GM18507 (cell line): ENCODE data around the gene LCMT1.
"Not testable (repeated sequence)": the region's sequence is repeated elsewhere in the genome, so short reads cannot be mapped to it uniquely, and the experiment has no call there.

Source experiments
- DNase-seq: peaks from one replicate; pipeline ENCODE4 v3.0.0; 2011; ENCODE audit warnings: low read depth; ENCODE audit not compliant: insufficient read length; ENCODE audit errors: extremely low spot score
- FAIRE-seq: peaks from 2 replicates; lab custom pipeline; 2011; peaks lifted over from hg19 to GRCh38; lab: Jason Lieb, UNC

The LCMT1 gene

DNA sequence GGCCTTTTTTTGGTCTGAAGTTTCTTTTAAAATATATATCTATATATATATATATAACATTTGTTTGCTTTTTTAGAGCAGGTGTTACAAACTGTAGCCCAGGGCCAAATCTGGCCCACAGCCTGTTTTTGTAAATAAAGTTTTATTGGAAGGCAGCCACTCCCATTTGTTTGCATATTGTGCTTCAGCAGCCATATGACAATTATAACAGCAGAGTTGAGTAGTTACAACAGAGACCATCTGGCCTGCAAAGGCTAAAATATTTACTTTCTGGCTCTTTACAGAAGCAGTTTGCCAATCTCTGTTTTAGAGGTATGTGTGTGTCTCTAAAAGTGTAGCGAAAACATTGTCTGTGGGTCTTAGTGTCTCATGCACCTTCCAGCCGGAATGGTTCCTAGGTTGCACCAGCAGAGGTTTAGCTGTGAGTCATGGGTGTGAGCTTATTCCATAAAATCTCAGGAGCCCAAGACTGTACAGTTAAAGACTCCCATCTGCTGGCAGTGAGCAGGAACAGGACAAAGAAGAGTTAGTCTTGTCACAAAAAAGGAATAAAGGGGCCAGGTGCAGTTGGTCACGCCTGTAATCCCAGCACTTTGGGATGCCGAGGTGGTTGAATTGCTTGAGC lies 23.8 kb downstream of the LCMT1 start:
- DNase-seq (no peak), FAIRE-seq (no peak)

DNA sequence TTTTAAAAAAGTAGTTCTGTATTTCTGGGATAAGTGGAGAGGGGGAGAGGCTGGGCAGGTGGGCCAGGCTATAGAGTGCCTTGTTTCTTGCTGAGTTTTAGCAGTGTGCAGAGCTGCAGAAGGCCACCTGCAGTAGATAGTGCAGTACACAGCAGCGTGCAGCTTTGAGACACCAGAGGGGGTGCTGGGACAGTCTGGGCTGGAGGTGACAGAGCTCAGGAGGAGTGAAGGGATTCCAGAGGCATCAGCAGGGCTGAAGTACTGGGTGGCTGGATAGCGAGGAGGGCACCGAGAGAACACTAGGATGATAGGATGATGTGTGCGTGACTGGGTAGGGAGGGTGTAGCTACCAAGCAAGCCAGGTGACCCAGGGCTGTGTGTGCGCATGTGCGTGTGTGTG lies 26.6 kb downstream of the LCMT1 start:
- FAIRE-seq (no peak), DNase-seq (no peak)

DNA sequence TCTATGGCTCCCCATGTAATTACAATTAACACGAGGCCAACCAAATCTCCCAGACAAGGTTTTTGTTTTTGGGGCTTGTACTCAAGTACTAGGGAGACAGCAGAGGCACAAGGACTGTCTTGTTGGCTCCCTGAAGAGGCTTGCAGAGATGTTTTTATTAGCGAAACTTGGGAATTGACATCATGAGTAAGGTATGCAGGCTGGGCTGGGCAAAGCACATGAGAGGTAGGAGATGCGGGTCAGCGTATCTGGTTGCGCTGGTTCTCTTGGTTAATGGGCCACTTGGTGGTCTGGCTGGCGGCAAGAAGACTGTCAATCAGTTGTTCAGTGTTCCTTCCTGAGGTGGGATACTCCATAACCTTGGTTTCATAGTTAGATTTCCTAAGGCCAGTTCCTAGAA lies 28.9 kb downstream of the LCMT1 start:
- FAIRE-seq (no peak), DNase-seq (no peak)

- FAIRE-seq (no peak), DNase-seq (no peak)
These were observed 30.1 kb downstream of the LCMT1 start for GRCh38 chr16:25141648-25142047.

GRCh38 chr16:25143928-25144327 lies 32.4 kb downstream of the LCMT1 start:
- DNase-seq (no peak), FAIRE-seq (no peak)

DNA sequence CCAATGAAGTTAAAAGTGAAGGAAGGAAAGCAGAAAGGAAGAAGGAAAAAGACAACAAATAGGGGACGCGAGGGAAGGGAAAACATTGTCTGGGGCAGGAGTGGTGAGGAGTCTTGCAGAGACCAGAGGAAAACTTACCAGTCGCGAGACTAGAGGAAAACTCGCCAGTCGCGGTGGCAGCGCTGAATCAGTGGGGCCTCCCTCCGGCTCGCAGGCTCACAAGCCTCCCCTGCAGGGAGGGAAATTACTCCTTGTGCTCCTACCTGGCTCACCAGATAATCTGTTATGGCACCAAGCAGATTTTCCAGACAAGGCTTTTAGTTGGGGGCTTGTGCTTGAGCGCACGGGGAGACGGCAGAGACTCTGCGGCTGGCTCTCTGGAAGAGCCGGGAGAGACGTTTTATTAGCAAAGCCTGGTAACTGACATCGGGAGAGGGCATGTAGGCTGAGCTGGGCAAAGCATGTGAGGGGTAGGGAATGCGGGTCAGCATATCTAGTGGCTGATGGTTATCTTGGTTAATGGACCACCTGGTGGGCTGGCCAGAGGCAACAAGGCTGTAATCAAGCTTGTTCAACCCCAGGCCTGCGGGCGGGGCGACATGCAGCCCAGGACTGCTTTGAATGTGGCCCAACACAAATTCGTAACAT lies 37.1 kb downstream of the LCMT1 start:
- DNase-seq (no peak), FAIRE-seq (no peak)

DNA sequence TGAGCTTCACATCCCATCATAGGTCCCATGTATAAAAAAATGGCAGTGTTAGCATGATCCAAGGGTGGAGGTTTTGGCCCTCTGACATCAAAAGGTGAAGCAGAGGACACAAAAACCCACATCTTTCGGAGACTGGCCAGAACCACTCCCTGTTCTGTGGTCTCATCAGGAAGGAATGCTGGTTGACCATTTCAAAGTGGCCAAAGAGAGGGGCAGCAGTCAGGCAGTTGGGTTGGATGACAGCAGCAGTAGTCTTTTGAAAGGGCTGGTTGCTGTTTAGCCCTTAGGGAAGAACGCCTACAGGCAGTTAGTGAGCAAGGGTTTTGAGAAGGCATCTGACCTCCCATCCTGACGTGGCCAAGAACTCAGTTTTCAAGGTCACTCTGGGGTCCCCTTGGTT lies 40.5 kb downstream of the LCMT1 start:
- no peak for DNase-seq
- no peak for FAIRE-seq

DNA sequence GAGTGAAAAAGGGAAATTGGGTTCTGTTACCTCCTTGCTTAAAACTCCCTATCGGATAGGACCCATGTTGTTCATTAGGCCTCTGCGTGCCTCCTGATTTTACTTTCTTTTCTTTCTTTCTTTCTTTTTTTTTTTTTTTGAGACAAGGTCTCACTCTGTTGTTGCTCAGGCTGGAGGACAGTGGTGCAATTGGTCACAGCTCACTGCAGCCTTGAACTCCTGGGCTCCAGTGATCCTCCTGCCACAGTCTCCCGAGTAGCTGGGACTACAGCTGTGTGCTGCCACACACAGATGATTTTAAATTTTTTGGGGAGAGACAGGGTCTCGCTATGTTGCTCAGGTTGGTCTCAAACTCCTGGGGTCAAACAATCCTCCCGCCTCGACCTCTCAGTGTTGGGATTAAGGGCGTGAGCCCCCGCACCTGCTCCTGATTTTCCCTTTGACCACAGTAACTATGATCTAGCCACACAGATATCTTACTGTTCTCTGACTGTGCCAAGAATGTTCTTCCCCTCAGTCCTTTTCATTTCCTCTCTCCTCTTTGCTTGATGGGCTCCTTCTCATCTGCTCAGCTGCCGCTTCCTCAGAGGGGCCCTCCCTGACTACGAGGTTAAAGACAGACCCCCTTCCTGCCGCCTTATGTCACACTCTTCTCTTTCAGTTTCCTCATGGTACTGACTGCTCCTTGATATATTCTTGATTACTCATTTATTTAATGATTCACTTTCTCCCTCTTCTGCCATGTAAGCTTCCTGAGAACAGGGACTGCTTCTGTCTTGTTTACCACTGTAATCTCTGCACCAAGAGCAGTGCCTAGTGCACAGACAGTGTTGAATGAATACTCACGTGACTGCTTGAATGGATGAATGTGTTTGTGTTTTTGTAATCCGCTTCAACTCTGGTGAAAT lies 44.3 kb downstream of the LCMT1 start:
- FAIRE-seq: no peak
- DNase-seq: no peak

DNA sequence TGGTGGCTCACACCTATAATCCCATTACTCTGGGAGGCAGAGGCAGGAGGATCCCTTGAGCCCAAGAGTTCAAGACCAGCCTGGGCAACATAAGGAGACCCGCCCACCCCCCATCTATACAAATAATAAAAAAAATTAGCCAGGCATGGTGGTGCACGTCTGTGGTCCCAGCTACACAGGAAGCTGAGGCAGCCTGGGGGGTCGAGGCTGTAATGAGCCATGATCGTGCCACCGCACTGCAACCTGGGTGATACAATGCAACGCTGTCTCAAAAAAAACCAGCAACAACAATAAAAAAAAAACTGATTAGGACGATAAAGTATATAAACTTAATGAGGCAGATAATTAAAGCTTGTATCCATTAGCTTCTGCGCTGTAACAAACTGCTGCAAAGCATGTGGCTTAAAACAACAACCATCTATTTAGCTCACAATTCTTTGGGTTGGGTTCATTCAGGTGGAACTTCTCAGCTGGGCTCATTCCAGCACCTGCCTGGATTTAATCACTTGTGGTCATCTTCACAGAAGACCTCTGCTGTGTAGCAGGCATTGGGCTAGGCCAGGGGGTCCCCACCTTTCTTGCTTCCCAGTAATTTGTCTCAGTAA lies 45.8 kb downstream of the LCMT1 start:
- DNase-seq (no peak), FAIRE-seq (no peak)

- DNase-seq (no peak), FAIRE-seq (no peak)
These were observed 46.9 kb downstream of the LCMT1 start for GRCh38 chr16:25158401-25158800.

GRCh38 chr16:25161753-25162367 lies 50.3 kb downstream of the LCMT1 start:
- FAIRE-seq: no peak

DNA sequence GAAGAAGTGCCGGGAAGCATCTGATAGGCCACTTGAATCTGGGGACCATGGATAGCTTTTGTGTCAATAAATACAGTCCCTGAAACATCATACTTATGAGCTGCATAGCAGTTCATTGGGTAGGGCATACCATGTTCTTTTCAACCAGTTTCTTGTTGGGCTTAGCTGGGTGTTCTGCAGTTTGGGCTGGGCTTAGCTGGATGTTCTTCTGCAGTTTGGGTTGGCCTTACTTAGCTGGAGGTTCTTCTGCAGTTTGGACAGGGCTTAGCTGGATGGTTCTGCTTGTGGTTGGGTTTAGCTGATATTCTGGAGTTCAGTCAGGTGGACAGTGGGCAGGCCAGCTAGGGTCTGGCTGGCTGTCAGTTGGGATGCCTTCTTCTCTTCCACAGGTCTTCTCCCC lies 52.1 kb downstream of the LCMT1 start:
- no peak for FAIRE-seq
- DNase-seq: no peak

More at GRCh38 chr16:25161753-25162367, 50.3 kb downstream of the LCMT1 start:
- DNase-seq: no peak

- DNase-seq (no peak), FAIRE-seq (no peak)
These were observed 53.7 kb downstream of the LCMT1 start for GRCh38 chr16:25165284-25165683.

DNA sequence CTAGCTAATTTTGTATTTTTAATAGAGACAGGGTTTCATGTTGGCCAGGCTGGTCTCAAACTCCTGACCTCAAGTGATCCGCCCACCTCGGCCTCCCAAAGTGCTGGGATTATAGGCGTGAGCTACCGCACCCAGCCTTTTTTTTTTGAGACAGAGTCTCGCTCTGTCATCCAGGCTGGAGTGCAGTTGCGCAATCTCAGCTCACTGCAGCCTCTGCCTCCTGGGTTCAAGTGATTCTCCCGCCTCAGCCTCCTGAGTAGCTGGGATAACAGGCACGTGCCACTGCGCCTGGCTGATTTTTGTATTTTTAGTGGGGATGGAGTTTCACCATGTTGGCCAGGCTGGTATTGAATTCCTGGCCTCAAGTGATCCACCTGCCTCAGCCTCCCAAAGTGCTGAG lies 56.4 kb downstream of the LCMT1 start:
- DNase-seq, FAIRE-seq: not testable (repeated sequence)

GRCh38 chr16:25171390-25171789 lies 59.8 kb downstream of the LCMT1 start:
- no peak for DNase-seq
- no peak for FAIRE-seq

GRCh38 chr16:25172831-25173230 lies 61.3 kb downstream of the LCMT1 start:
- FAIRE-seq: no peak
- DNase-seq: no peak

GRCh38 chr16:25174285-25174684 lies 62.7 kb downstream of the LCMT1 start:
- DNase-seq: no peak
- no peak for FAIRE-seq

DNA sequence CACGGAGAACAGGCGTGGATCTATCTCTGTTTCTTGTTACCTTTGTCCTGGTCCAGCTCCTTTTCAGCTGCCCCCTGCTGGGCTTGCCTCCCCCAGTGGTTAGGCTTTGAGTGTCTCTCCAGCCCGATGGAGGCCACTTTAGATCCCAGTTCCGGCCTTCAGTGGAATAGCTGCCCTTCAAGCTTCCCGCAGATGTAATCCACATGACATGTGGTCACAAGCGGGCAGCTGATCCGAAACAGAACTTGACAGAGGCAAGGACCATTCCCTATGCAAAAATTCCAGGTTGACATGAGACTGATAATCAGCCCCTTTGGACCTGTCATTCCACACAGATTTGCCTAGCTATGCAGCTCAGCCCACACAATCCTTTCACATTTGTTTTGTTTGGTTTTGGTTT lies 64.6 kb downstream of the LCMT1 start:
- DNase-seq (no peak), FAIRE-seq (no peak)

DNA sequence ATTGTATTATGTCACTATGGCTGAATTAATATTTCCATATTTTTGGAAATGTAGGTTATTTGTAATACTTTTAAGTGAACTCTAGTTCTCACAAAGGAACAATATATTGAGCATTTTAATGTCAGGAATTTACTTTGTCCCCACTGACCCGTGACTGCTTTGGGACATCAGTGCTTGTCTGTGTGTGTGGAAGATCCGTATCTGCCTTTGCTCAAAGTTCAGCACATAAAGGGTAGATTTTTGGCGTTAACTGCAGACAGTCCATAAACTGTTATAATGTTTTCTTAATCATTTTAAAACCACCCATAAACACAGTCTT lies 65.9 kb downstream of the LCMT1 start:
- DNase-seq (no peak), FAIRE-seq (no peak)
